Thyroid gland (tissue), 4 donors: ENCODE measurements around the gene RILPL1. TPM values are rescaled to one million over a fixed set of nuclear protein-coding genes. Genes with fewer than 3 reads are reported as not detected.

Experiments
- DNase-seq, 2 donors: peaks; one replicate each; pipeline ENCODE4 v3.0.0-alpha.2; 2019
- H3K27ac ChIP-seq, 3 donors: fragments of 200-600 bp; sonication (generic); 1 replicate in 2 of 3; 2 replicates in 1 of 3; pipeline ENCODE4 v1.5.1; 2016 to 2019; ENCODE audit warnings: mild to moderate bottlenecking in 1 of 3, moderate library complexity in 1 of 3
- H3K27me3 ChIP-seq: fragments of 200-600 bp; sonication (generic); one replicate; pipeline ENCODE4 v1.5.1; 2019
- H3K36me3 ChIP-seq, 2 donors: fragments of 200-600 bp; sonication (generic); one replicate each; pipeline ENCODE4 v1.5.1; 2016 to 2019
- H3K4me1 ChIP-seq, 2 donors: fragments of 200-600 bp; sonication (generic); one replicate each; pipeline ENCODE4 v1.5.1; 2017 to 2019
- H3K4me3 ChIP-seq, 3 donors: fragments of 200-600 bp; sonication (generic); replicated peaks in 1 of 3; 1 replicate in 2 of 3; 2 replicates in 1 of 3; pipeline ENCODE4 v1.5.1; 2016; ENCODE audit warnings: mild to moderate bottlenecking in 1 of 3
- H3K9me3 ChIP-seq: fragments of 200-600 bp; sonication (generic); one replicate; pipeline ENCODE4 v1.5.1; 2017
- CTCF ChIP-seq, 6 experiments: fragments of 200-600 bp in 3 of 6; fragments of 450-650 bp in 3 of 6; sonication (generic) in 3 of 6; IDR thresholded peaks; one replicate each; pipeline ENCODE4 v1.5.1; 2016 to 2019; ENCODE audit warnings: antibody characterized with exemption in 6 of 6, mild to moderate bottlenecking in 2 of 6, inconsistent platforms in 1 of 6, moderate library complexity in 1 of 6
- POLR2A ChIP-seq, 2 donors: fragments of 450-650 bp; IDR thresholded peaks; one replicate each; pipeline ENCODE4 v1.6.1; 2017; ENCODE audit warnings: antibody characterized with exemption in 2 of 2, mild to moderate bottlenecking in 2 of 2, moderate library complexity in 1 of 2
- WGBS, 2 donors: methylation state at CpG; one replicate each; pipeline ENCODE4 v1.1.5; 2017; 5-methylcytosine and 5-hydroxymethylcytosine counted together
- intact Hi-C: fragments of 100-400 bp; cut with DNase I; formaldehyde crosslinking; loops from one replicate; pipeline ENCODE4 v1.15.1; 2023
- total RNA-seq, 4 donors: library from RNA; depleted of rRNA; stranded (reverse); fragments of >200 nt; gene quantifications; one replicate each; pipeline ENCODE4 v1.2.3, GENCODE V29; 2016

Gene RILPL1
- total RNA-seq, 4 donors from 2014 or later, result 22.0 to 37.8 (median 31.6) TPM

- no peak for DNase-seq
- intact Hi-C loops, result loop anchor here (10.0 kb wide), 1 partner anchor 60 kb away; the partner anchor contains the start of gene RILPL1
- 67 to 69% methylated on average over 13 of the region's 13 CpGs for WGBS, 2 donors
- no peaks in the 10 kb centered on the region for H3K9me3 ChIP-seq
- no peaks in the 10 kb centered on the region for H3K27me3 ChIP-seq
- peaks cover 0 to 9% of the 10 kb centered on the region in 2 donors for H3K36me3 ChIP-seq
- no peak overlapping the region for H3K4me3 ChIP-seq
- TF ChIP-seq CTCF (IDR thresholded peaks at IDR 0.05) (no peak), POLR2A (IDR thresholded peaks at IDR 0.05) (no peak)
- peak overlapping the region; percentile 66 to 91 (median 69) for H3K27ac ChIP-seq
- peaks cover 31 to 65% of the 10 kb centered on the region in 2 donors for H3K4me1 ChIP-seq
Measured at GRCh38 chr12:123474485-123475245, 58.9 kb downstream of the RILPL1 start.

GRCh38 chr12:123472438-123472849 lies 61.1 kb downstream of the RILPL1 start:
- Histone ChIP-seq H3K4me3 (no peak overlapping the region), H3K36me3 (peaks cover 0 to 9% of the 10 kb centered on the region in 2 donors), H3K4me1 (peaks cover 36 to 64% of the 10 kb centered on the region in 2 donors), H3K27me3 (no peaks in the 10 kb centered on the region), H3K27ac (peak overlapping the region in 1 of 3 donors; percentile 48), H3K9me3 (no peaks in the 10 kb centered on the region)
- intact Hi-C loops, result loop anchor here (10.0 kb wide), 1 partner anchor 62 kb away; the partner anchor contains the start of gene RILPL1
- WGBS, 2 donors, result 87 to 88% methylated on average over 12 of the region's 12 CpGs
- TF ChIP-seq POLR2A (IDR thresholded peaks at IDR 0.05), result no peak
- TF ChIP-seq CTCF (IDR thresholded peaks at IDR 0.05), result no peak
- DNase-seq, result no peak

GRCh38 chr12:123471374-123472068 lies 62.0 kb downstream of the RILPL1 start:
- Histone ChIP-seq H3K36me3 (peaks cover 0 to 9% of the 10 kb centered on the region in 2 donors), H3K27me3 (no peaks in the 10 kb centered on the region), H3K27ac (peak overlapping the region in 2 of 3 donors; percentile 48 to 54), H3K4me1 (peaks cover 40 to 64% of the 10 kb centered on the region in 2 donors), H3K9me3 (no peaks in the 10 kb centered on the region), H3K4me3 (no peak overlapping the region)
- no peak for TF ChIP-seq CTCF (IDR thresholded peaks at IDR 0.05)
- no peak for TF ChIP-seq POLR2A (IDR thresholded peaks at IDR 0.05)
- 61 to 68% methylated on average over 5 to 8 of the region's 8 CpGs for WGBS, 2 donors
- intact Hi-C loops, result loop anchor here (10.0 kb wide), 1 partner anchor 63 kb away; the partner anchor contains the start of gene RILPL1
- peak; percentile 60 to 69 for DNase-seq

- Histone ChIP-seq H3K36me3 (peaks cover 0 to 19% of the 10 kb centered on the region in 2 donors), H3K4me3 (no peak overlapping the region), H3K4me1 (peaks cover 43 to 63% of the 10 kb centered on the region in 2 donors), H3K27me3 (no peaks in the 10 kb centered on the region), H3K27ac (peak overlapping the region; percentile 25 to 64 (median 41)), H3K9me3 (no peaks in the 10 kb centered on the region)
- 89 to 97% methylated on average over 2 of the region's 2 CpGs for WGBS, 2 donors
- TF ChIP-seq CTCF (IDR thresholded peaks at IDR 0.05) (no peak), POLR2A (IDR thresholded peaks at IDR 0.05) (no peak)
- intact Hi-C loops, result loop anchor here (10.0 kb wide), 1 partner anchor 65 kb away; the partner anchor contains the start of gene RILPL1
- no peak for DNase-seq
Measured at GRCh38 chr12:123469978-123470377, 63.5 kb downstream of the RILPL1 start.
